Fibroblast of lung (primary cell): ENCODE results near the gene WDR26. TPM values are rescaled to one million over a fixed set of nuclear protein-coding genes. Genes with fewer than 3 reads are reported as not detected.
"Not testable (repeated sequence)": the region's sequence is repeated elsewhere in the genome, so short reads cannot be mapped to it uniquely, and the experiment has no call there.

Source experiments
- DNase-seq, 2 donors: peaks; one replicate each; pipeline versions ENCODE4 v3.0.0 to v3.0.0-alpha.2; 2010; ENCODE audit warnings: low read depth in 2 of 2
- H2AFZ ChIP-seq: 2 replicates; pipeline ENCODE4 v1.5.1; 2012; ENCODE audit warnings: low read length, control low read depth, inconsistent platforms
- H3K27ac ChIP-seq: 2 replicates; pipeline ENCODE4 v1.5.1; 2011; ENCODE audit warnings: low read length, control low read depth; ENCODE audit not compliant: insufficient read depth
- H3K27me3 ChIP-seq: 2 replicates; pipeline ENCODE4 v1.5.1; 2011; ENCODE audit warnings: mild to moderate bottlenecking, low read length; ENCODE audit not compliant: control insufficient read depth, insufficient read depth
- H3K36me3 ChIP-seq: 2 replicates; pipeline ENCODE4 v1.5.1; 2011; ENCODE audit warnings: low read length; ENCODE audit not compliant: control insufficient read depth, insufficient read depth
- H3K4me1 ChIP-seq: 2 replicates; pipeline ENCODE4 v1.5.1; 2011; ENCODE audit warnings: low read length; ENCODE audit not compliant: control insufficient read depth, insufficient read depth; ENCODE audit errors: extremely low read depth
- H3K4me2 ChIP-seq: 2 replicates; pipeline ENCODE4 v1.5.1; 2011; ENCODE audit warnings: low read length, control low read depth; ENCODE audit not compliant: insufficient read depth; ENCODE audit errors: extremely low read depth
- H3K4me3 ChIP-seq, 4 experiments: fragments of 200-600 bp in 1 of 4; sonication (generic) in 1 of 4; replicated peaks in 1 of 4; 2 replicates each; pipeline ENCODE4 v1.5.1; 2011 to 2016; ENCODE audit warnings: low read length in 4 of 4, low read depth in 3 of 4, mild to moderate bottlenecking in 3 of 4, control low read depth in 2 of 4, inconsistent platforms in 1 of 4, mixed read lengths in 1 of 4; ENCODE audit not compliant: insufficient read depth in 1 of 4; ENCODE audit errors: control extremely low read depth in 1 of 4
- H3K79me2 ChIP-seq: 2 replicates; pipeline ENCODE4 v1.5.1; 2012; ENCODE audit warnings: mild to moderate bottlenecking, low read length, inconsistent platforms; ENCODE audit not compliant: control insufficient read depth, insufficient read depth
- H3K9ac ChIP-seq: 2 replicates; pipeline ENCODE4 v1.5.1; 2011; ENCODE audit warnings: mild to moderate bottlenecking, low read length, control low read depth; ENCODE audit not compliant: insufficient read depth
- H3K9me3 ChIP-seq: 2 replicates; pipeline ENCODE4 v1.5.1; 2012; ENCODE audit warnings: low read depth, low read length; ENCODE audit not compliant: control insufficient read depth, insufficient read depth
- H4K20me1 ChIP-seq: 2 replicates; pipeline ENCODE4 v1.5.1; 2011; ENCODE audit warnings: low read length; ENCODE audit not compliant: control insufficient read depth, insufficient read depth; ENCODE audit errors: extremely low read depth
- EZH2 ChIP-seq: IDR thresholded peaks from 2 replicates; pipeline ENCODE4 v1.5.1; 2012; ENCODE audit warnings: low read length, control low read depth, mild to moderate bottlenecking; ENCODE audit errors: missing control alignments
- polyA plus RNA-seq, 2 donors: library from polyadenylated mRNA; depleted of rRNA in 1 of 2; stranded (reverse) in 1 of 2; unstranded in 1 of 2; fragments of >200 nt; gene quantifications; 2 replicates each; pipeline ENCODE4 v1.2.1, GENCODE V29; 2011 to 2012; ENCODE audit warnings: missing spikeins in 1 of 2
- total RNA-seq: library from RNA; depleted of rRNA; stranded (reverse); fragments of >200 nt; gene quantifications from 2 replicates; pipeline ENCODE4 v1.2.1, GENCODE V29; 2014
- TF ChIP-seq, protein P1 (sequence below), 2 donors: IDR thresholded peaks in 1 of 2; conservative IDR thresholded peaks in 1 of 2; 1 replicate in 1 of 2; 2 replicates in 1 of 2; pipeline ENCODE4 v1.5.1; 2011 to 2012; ENCODE audit warnings: low read length in 2 of 2, control low read depth in 1 of 2, inconsistent platforms in 1 of 2, low read depth in 1 of 2, mild to moderate bottlenecking in 1 of 2

WDR26 gene
- total and polyA plus RNA-seq, 2 donors (not counting 1 experiment from before 2014, with no cell fraction given): 70.4 to 83.4 TPM

DNA sequence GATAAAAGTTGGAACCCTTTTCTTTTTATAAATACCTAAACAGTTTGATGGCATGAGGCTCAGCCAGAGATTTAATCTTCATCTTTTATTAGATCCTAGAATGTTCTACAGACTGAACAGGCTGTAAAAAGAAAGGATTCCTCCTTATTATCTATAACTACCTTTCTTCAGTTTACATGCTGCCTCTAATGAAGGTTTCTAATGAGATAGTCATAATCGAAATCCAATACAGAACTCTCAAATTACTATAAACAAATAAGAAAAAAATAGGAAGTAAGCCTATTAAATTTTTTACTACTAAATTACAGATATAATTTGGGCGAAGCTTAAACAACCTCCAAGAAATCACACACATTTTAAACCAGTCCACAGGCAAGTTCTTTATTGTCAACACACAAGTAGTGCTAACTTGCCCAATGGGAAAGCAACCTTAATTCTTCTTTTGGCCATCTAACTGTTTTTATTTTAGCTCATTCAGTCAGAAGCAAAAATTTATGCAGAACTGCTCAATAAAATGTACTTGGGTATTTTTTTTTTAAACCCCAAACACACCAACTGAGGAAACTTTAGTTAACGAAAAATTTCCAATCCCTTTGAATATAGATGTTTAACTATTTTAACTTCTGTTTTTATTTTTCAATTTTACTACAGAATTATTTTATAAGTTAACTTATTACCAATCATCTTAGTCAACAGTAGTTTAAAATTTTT lies 4.8 kb downstream of the WDR26 start:
- peak overlapping the region; percentile 90 for H3K4me2 ChIP-seq
- peaks cover 68% of the 10 kb centered on the region for H3K79me2 ChIP-seq
- no peak overlapping the region for H3K9ac ChIP-seq
- no peak for TF ChIP-seq EZH2
- TF ChIP-seq, protein P1, sequence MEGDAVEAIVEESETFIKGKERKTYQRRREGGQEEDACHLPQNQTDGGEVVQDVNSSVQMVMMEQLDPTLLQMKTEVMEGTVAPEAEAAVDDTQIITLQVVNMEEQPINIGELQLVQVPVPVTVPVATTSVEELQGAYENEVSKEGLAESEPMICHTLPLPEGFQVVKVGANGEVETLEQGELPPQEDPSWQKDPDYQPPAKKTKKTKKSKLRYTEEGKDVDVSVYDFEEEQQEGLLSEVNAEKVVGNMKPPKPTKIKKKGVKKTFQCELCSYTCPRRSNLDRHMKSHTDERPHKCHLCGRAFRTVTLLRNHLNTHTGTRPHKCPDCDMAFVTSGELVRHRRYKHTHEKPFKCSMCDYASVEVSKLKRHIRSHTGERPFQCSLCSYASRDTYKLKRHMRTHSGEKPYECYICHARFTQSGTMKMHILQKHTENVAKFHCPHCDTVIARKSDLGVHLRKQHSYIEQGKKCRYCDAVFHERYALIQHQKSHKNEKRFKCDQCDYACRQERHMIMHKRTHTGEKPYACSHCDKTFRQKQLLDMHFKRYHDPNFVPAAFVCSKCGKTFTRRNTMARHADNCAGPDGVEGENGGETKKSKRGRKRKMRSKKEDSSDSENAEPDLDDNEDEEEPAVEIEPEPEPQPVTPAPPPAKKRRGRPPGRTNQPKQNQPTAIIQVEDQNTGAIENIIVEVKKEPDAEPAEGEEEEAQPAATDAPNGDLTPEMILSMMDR (conservative IDR thresholded peaks at IDR 0.05 in 1 of 2, IDR thresholded peaks at IDR 0.05 in 1 of 2; ENCODE audit: low read depth in 1 of 2, low read length in 2 of 2): no peak
- H2AFZ ChIP-seq: no peak overlapping the region
- H4K20me1 ChIP-seq: peaks cover 7% of the 10 kb centered on the region
- DNase-seq: no peak
- H3K36me3 ChIP-seq: no peaks in the 10 kb centered on the region
- H3K9me3 ChIP-seq: no peaks in the 10 kb centered on the region
- peak overlapping the region; percentile 21 for H3K27ac ChIP-seq
- peaks cover 10% of the 10 kb centered on the region for H3K4me1 ChIP-seq
- peak overlapping the region in 1 of 4 experiments; percentile 77 for H3K4me3 ChIP-seq
- H3K27me3 ChIP-seq: no peaks in the 10 kb centered on the region

DNA sequence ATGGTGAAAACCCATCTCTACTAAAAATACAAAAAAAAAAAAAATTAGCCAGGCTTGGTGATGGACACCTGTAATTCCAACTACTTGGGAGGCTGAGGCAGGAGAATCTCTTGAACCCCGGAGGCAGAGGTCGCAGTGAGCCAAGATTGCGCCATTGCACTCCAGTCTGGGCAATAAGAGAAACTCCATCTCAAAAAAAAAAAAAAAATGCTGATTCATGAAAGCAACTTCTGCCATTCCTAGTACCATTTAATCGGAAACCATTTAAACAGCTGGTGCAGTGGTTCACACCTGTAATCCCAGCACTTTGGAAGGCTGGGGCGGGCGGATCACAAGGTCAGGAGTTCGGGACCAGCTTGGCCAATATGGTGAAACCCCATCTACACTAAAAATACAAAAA lies 5.9 kb downstream of the WDR26 start:
- not testable (repeated sequence) for H3K27me3 ChIP-seq, H3K27ac ChIP-seq, H2AFZ ChIP-seq, H3K4me3 ChIP-seq, H3K36me3 ChIP-seq, DNase-seq, H3K4me2 ChIP-seq, H4K20me1 ChIP-seq, H3K9me3 ChIP-seq, H3K9ac ChIP-seq
- Histone ChIP-seq H3K79me2 (peaks cover 60% of the 10 kb centered on the region), H3K4me1 (peaks cover 10% of the 10 kb centered on the region)

DNA sequence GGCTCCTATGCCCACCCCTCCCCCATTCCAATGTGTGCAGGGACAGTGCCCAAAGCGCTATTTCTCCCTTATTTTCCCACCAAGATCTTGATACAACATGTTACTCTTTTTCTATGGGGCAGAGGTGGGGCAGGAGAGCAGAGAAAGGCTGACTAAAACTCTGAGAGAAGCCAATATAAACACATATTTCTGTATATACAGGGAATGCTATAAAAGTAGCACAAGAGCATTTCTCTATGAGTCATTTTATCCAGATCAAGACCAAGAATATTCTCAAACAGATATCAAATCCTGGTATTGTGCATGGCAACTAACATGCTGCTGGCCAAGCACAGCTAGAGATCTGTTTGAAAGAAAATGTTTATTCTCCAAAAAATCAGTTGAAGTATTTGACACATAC lies 7.3 kb downstream of the WDR26 start:
- H4K20me1 ChIP-seq: peaks cover 6% of the 10 kb centered on the region
- no peak overlapping the region for H3K9ac ChIP-seq
- no peak overlapping the region for H2AFZ ChIP-seq
- H3K4me2 ChIP-seq: no peak overlapping the region
- H3K36me3 ChIP-seq: peaks cover 3% of the 10 kb centered on the region
- H3K27ac ChIP-seq: peak overlapping the region; percentile 17
- H3K4me3 ChIP-seq: no peak overlapping the region
- peaks cover 49% of the 10 kb centered on the region for H3K79me2 ChIP-seq
- no peak for TF ChIP-seq EZH2
- TF ChIP-seq, protein P1 (conservative IDR thresholded peaks at IDR 0.05 in 1 of 2, IDR thresholded peaks at IDR 0.05 in 1 of 2; ENCODE audit: low read depth in 1 of 2, low read length in 2 of 2): no peak
- H3K9me3 ChIP-seq: no peaks in the 10 kb centered on the region
- no peaks in the 10 kb centered on the region for H3K27me3 ChIP-seq
- peaks cover 10% of the 10 kb centered on the region for H3K4me1 ChIP-seq
- DNase-seq: peak; percentile 85 to 87

DNA sequence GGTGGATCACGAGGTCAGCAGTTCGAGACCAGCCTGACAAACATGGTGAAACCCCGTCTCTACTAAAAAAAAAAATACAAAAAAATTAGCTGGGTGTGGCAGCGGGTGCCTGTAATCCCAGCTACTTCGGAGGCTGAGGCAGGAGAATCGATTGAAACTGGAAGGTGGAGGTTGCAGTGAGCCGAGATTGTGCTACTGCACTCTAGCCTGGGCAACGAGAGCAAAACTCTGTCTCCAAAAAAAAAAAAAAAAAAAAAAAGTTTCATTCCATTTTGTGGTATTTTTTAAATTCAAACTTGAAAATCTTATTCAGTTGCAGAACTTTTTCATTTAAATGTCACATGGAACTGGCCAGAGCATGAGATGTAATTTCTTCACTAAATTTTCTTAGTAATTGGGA lies 7.7 kb downstream of the WDR26 start:
- not testable (repeated sequence) for H3K36me3 ChIP-seq, DNase-seq, H4K20me1 ChIP-seq, H2AFZ ChIP-seq, H3K9me3 ChIP-seq, H3K4me2 ChIP-seq, H3K9ac ChIP-seq, H3K4me3 ChIP-seq, H3K27me3 ChIP-seq
- Histone ChIP-seq H3K4me1 (peaks cover 10% of the 10 kb centered on the region), H3K79me2 (peaks cover 44% of the 10 kb centered on the region), H3K27ac (peak overlapping the region; percentile 4)
